Retinal pigment epithelial cell (primary cell): ENCODE results near the gene ADAMTS12.

Experiments used
- DNase-seq: peaks from one replicate; pipeline ENCODE4 v3.0.0-alpha.2; 2010; ENCODE audit warnings: low read depth
- H3K4me3 ChIP-seq: 2 replicates; pipeline ENCODE4 v1.5.1; 2011; ENCODE audit warnings: mild to moderate bottlenecking, low read length, control low read depth, moderate library complexity
- CTCF ChIP-seq: conservative IDR thresholded peaks from 2 replicates; pipeline ENCODE4 v1.5.1; 2011; ENCODE audit warnings: low read depth, low read length, control low read depth, inconsistent platforms

Gene ADAMTS12

GRCh38 chr5:33657804-33658440 is 233.9 kb downstream of the ADAMTS12 start:
- no peak for DNase-seq
- no peak for TF ChIP-seq CTCF
- no peak overlapping the region for H3K4me3 ChIP-seq

- DNase-seq: no peak
- TF ChIP-seq CTCF: no peak
- no peak overlapping the region for H3K4me3 ChIP-seq
These were observed 234.6 kb downstream of the ADAMTS12 start for GRCh38 chr5:33657176-33657575.

GRCh38 chr5:33650911-33651310 is 240.9 kb downstream of the ADAMTS12 start:
- DNase-seq: peak; percentile 52
- no peak for TF ChIP-seq CTCF
- H3K4me3 ChIP-seq: no peak overlapping the region

- TF ChIP-seq CTCF: no peak
- H3K4me3 ChIP-seq: no peak overlapping the region
- peak; percentile 26 for DNase-seq
These were observed 242.0 kb downstream of the ADAMTS12 start for GRCh38 chr5:33649549-33650482.

- no peak overlapping the region for H3K4me3 ChIP-seq
- DNase-seq: peak; percentile 94
- no peak for TF ChIP-seq CTCF
These were observed 249.9 kb downstream of the ADAMTS12 start for GRCh38 chr5:33641744-33642505.

- TF ChIP-seq CTCF: no peak
- H3K4me3 ChIP-seq: no peak overlapping the region
- no peak for DNase-seq
These were observed 252.3 kb downstream of the ADAMTS12 start for GRCh38 chr5:33639474-33639873.
